ENCODE results near the gene DROSHA.

DROSHA gene

DNA sequence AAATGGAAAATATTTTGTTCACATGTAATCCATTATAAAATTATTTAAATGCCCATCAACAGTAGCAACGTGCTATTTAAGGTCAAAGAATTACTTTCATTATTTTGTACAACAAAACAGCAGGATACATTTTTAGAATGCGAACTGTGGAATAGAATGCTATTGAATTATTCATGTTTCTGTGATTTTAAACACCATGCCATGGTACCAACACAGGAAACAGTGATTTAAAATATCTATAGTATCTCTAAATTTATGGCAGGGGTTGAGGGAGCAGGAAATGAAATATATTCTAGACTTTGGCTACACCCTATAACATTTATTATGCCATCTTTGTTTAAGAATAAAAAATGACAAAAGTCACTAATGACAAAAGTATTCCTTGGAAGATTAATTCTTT is 62.4 kb downstream of the DROSHA start:
- DNase-seq: no peak

DNA sequence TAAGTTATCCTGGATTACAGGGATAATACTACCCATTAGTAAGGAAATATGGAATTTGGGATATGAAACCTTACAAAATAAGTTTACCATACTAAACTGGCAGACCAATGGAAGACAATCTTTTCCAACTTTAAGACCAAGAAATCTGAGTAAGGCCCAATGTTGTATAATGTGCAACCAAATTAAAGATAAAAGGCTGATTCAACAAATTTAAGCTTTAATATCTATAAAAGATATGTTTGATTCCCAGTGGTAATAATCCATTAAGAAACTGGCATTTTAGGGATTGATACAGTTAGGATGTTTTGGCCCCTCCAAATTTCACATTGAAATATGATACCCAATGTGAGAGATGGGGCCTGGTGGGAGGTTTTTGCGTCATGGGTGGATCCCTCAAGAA is 66.6 kb downstream of the DROSHA start:
- no peak for DNase-seq

DNA sequence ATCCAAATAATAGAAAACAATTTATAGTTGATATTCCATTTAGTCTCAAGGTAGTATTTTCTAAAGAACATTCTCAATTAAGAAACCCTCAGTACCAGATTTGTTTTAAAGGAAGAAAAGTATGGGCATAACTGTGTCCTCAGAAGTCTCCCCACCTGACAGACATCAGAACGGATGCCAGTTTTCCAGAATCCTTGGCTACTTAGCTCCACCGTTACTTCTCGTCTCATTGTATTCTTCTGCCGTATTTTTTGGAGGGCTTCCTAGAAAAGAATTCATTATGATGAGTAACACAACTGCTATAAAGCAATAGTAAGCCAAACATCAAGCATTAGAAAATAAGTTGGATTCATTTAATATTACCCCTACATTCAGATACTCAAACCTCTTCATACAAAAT is 67.8 kb downstream of the DROSHA start:
- no peak for DNase-seq

DNA sequence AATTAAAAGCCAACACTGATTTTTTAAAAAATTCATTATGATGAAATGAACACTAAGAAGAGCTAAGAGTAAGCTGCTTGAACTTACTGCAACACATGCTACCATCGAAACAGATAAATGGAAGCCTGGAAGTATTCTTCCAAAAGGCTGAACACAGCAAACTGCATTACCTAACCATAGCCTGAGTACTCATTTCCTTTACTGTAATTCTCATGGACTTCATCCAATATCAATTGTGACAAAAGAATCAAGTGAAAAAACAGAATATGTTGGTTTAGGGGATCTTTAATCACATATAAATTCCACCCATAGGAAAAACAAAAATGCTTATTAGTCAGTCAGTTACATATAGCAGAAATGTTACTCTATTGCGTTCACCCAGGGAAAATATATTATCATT is 68.5 kb downstream of the DROSHA start:
- DNase-seq: no peak

DNA sequence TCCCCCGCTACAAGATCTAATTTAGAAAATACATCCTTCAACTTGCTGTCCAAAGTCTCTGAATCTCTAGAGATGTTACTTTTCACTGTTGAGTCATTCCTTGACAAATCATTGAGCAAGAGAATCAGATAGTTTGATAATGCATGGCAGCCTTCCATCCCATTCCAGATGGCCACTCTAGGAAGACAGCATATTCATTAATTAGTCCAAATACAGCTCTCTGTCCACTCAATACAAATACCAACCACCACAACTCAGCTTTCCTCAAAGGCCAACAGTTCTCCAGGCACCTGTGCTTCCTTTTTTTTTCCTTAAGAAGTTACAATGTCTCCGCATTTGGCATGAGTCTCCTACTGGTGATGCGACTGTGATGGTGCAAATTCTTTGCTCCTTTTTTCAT is 72.3 kb downstream of the DROSHA start:
- DNase-seq: no peak

DNA sequence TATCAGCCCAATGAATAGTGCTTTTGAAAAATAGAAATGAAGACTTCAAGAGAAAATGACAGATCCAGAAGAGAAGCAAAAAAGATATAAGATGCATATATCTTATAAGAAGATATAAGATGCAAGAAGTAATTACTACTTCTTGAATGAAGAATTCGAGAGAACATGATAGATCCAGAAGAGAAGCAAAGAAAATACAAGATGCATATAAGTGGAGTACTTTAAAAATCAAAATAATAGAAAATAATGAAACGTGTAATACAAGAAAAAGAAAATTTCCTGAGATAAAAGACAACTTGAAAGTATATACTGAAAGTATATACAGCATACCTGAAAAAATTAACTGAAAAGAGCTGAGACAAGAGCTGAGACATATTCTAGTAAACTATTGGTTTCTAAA is 76.7 kb downstream of the DROSHA start:
- no peak for DNase-seq

DNA sequence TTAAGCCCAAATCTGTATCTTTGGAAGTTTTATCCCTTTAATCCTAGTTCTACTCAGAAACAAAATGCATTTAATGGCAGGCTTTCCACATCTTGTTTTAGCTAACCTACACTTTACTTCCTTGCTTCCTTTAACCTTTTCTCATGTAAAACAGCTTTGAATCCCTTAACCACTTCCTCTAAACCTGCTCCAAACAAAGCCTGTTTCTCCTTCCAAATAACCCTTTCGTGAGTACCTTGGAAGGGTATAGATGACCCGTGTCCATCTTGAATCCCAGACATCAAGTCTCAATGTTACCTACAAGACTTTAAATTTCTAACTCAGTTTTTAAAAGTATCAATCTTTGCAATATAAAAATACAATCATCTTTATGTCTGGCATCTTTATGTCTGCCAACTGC is 78.4 kb downstream of the DROSHA start:
- DNase-seq: no peak

DNA sequence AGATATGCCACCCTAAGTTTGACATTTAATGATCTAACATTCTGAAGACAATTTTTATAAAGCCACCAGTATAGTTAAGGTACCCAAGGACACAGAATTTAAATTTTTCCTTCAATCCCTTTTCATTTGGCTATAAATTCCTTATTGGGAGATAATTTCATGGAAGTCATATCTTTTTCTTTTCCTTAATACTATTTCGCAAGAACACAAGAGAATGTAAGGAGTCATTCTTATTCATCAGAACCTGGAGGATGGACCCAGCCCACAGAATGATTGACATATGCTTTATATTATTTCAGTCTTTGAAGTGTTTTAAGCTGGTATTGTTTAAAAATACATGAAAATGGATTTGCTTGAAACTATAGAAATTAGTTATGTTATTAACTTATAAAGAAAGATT is 79.6 kb downstream of the DROSHA start:
- DNase-seq: no peak

DNA sequence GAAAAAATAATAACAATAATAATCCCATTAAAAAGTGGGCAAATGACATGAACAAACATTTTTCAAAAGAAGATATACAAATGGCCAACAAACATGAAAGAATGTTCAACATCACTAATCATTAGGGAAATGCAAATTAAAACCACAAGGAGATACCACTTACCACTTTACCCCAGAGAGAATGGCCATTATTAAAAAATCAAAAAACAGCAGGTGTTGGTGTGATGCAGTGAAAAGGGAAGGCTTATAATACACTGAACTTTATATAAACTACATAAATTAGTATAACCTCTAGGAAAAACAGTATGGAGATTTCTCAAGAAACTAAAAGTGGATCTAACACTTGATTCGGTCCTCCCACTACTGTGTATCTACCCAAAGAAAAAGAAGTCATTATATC is 81.9 kb downstream of the DROSHA start:
- DNase-seq: no peak

DNA sequence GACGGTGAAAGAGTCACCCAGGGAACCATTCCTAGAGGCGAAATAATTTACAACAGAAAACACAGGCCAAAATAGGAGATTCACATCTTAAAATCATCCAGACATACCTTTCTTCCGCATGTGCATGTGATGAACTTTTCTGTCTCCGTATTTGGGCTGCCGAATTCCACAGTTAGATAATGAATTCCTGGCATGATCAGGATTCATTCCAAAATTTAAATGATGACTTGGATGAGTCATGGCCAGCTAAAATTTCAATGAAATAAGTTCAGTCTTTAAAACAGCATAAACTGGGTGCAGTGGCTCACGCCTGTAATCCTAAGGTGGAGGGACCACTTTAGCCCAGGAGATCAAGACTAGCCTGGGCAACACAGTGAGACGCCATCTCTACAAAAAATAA is 82.7 kb downstream of the DROSHA start:
- no peak for DNase-seq

DNA sequence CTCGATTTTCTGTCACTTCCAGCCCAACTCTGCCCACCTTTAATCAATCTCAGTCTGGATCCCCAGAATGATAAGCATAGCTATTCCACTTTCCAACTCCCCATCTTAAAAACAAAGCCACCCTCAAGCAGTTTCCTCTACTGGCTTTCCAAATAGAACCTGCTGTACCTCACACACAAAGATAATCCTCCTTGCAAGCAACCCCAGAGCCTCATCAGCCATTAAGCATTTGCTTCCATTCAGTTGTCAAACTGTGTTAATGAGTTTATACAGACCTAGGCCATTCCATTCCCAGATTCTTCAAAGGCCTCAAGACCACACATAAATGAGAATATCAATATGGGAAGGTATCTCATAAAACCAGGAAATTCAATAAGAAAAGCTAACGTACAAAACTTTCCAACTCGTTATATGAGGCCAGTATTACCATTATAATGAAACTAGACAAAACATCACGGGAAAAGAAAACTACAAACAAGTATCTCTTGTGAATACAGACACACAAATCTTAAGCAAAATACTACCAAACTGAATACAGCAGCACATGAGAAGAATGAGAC is 86.8 kb downstream of the DROSHA start:
- no peak for DNase-seq

DNA sequence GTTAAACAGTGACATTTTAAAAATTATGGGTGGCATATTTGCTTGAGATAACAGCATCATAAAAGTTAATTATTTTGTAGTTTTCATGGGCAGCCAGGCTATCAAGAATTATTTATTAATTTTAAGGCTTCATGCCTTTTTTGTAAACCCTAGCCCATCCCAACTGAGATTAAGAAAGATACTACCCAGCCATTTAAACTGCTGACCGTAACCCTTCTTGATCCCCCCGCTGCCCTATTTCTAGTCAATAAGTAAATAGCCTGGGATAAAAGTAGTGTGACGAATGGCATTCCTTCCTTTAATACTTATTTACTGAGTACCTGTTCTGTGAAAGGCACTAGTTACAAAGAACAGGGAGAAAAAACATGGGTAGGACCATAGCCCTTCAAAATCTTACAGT is 88.3 kb downstream of the DROSHA start:
- DNase-seq: no peak

DNA sequence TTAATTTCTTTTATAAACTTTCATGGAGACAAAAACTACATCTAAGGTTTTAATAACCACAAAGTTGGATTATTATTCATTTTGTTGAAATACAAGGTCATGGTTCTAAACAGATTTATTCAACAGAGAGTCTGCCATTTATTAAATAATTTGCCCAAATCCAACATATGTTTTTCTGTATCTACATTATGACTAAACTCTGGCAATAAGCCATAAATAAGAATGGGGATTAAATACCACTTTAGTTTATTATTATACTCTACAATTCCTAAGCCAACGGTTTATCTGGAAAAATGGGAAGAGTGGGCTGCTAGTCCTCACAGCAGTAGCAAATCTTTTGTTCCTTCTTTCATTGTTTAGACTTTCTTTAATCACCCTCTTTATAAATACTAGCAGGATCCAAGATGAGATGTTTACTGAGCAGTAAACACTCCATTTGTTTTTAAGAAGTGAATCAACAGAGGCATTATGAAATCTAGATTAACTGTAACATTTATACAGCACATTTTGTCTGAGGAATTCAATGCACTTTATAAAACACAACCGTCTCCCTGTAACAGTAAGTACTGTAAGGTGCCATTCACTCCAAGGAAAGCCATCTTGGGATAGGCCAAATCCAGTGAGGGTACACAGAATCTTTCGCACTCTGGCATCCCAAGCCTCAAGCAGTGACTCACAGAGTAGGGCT is 89.7 kb downstream of the DROSHA start:
- no peak for DNase-seq

DNA sequence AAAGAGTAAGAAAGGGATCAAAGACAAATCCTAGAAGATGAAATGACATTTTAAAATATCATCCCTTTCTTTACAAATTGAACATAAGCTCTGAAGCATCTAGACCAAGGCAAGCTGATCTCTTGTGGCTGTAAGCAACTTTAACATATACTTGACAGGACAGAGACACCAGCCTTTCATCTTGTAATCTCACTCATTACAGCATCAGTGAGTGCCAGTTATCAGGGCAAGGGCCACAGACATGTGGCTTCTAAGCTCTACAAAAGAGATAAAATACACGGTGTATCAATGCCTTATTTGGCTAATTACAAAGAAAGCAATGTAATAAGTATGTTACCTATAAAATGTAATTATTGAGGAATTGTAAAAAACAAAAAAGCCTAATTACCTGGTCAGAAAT is 95.0 kb downstream of the DROSHA start:
- peak; percentile 61 for DNase-seq

DNA sequence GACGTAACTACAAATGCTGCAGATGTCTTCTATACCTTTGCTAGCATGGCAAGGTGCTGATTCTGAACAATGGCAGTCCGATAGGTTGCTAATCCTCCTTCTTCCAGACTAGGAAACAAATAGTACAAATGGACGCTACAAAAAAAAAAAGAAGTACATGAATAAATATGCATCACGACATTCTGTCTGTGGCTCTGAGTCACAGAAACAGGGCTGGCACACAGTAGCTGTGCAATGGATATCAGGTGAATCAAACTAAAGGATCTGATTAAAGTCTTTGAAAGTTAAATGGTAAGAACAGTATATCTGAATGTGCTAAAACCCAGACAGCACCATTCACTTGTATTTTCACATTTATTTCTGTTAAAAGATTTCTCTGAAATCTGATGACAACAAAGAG is 96.2 kb downstream of the DROSHA start:
- no peak for DNase-seq

DNA sequence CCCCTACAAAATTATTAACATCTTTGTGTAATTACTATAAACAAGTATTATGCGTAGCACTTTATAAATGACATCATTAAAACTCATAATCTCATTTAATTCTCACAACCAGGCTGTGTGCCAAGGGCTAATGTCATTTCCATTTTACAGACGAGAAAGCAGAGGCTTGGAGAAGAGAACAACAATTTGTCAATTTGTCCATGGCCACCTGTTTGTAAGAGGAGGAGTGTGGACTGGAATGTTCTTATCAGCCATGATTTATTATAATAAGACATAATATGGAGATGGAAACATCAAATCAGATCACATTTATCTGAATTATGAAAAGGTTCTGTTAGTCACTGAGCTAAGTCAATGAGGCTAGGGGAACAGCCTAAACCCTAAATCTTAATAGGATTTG is 97.0 kb downstream of the DROSHA start:
- no peak for DNase-seq

DNA sequence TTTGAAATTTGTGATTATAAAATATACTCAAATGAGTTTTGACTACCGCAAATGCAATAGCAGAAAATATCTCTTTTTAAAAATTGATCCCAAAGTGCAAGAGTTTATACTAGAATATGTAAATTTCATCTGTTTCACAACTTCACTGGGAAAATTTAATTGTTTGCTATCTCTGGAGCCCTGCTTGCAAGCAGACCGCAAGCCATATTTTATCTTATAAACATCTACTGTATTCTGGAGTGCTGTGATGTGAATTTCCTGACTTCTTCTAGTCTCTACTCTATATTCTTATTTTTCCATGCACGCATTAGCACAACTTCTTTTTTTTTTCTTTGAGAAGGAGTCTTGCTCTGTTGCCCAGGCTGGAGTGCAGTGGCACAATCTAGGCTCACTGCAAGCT is 98.7 kb downstream of the DROSHA start:
- peak; percentile 66 for DNase-seq

DNA sequence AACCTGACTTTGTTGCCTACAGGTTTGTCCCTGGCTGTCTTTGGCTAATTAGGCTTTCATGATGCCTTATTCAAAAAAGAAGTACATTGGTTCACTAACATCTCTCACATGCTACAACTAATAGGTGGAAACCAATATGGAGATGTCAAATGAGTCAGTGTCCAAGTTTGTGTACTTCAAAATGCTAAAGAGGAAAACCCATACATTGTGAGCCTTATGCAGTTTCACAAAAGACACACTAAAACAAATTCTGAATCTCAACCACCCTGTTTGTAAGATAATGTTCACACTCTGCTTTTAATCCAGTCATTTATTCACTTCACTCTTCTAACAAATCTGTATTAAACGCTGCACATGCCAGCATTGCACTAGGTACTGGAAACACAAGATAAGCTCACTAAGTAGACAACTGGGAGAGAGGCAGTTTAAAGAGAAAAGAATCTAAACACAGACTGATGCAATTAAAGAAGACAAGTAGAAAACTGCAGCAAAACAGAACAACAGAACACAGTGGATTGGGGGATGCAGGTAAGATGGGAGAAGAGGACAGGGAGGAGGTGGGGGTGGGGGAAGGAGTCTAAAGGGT is 104.1 kb downstream of the DROSHA start:
- peak; percentile 32 for DNase-seq

DNA sequence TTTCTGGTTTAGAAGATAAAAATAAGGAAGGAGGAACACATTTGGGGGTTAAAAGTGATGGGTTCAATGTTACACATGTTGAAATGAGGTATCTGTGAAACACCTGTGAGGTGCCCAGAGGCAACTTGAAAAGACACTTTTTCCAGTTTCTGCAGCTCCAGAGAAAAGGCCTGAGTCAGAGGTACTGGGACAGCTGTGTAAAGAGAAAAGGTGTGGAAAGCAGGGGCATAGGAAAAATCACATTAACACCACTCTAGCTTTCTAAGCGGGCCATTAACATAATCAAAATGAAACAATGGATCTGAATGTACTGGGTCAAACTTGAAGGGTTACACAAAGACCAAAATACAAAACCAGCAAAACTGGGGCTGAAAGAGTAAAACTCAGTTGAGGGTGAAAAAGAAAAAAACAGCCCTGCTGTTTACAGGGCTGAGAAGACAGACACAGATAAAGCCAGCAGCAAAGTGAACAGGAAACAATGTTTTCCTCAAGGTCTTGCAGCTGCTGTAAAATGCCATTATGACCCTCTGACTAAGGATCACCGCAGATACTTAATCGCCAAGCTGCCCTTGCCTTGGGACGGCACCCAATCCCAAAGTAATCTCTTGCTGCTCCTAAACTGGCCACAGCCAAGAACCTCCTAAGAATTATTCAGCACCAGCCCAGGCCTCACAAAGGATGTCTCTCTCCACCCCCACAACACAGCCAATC is 104.7 kb downstream of the DROSHA start:
- peak; percentile 33 for DNase-seq

DNA sequence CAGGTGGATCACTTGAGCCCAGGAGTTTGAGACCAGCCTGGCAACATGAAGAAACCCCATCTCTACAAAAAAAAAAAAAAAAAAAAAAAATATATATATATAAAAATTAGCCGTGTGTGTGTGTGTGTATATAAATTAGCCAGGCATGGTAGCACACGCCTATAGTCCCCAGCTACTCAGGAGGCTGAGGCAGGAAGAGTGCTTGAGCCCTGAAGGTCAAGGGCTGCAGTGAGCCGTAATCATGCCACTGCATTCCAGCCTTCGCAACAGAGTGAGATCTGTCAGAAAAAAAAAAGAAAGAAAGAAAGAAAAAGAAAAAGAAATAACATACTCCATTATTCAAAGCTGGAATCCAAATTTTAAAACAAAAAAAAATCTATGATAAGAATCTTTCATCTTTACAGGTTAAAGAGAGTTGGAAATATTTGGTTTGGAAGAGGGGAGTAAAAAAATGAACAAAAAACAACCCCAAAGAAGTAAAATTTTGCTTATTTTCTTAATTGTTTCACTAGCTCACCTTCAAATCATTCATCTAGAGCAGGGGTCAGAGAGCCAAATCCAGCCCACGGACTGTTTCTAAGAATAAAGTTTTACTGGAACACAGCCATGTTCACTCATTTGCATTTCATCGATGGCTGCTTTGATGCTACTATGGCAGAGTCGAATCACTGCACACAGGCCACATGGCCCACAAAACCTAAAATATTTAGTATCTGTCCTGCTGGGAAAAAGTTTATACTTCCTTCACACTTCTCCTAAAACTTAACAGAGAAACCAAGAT is 109.9 kb downstream of the DROSHA start:
- no peak for DNase-seq

DNA sequence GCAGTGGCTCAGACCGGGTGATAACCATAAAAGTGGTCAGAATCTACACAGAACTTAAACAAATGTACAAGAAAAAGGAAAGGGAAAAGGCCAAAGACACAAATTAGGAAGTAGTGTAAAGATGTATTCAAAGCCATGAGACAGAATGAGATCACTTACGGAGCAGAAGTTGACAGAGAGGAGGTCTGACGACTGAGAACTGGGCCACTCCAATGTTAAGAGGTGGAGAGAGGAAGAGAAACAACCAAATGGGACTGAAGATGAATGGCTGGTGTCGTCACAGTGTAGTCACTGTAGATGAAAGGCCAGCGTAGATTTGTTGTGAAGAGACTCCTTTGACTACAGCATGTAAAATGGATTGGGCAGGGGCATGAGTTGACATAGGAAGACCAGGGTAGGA is 114.4 kb downstream of the DROSHA start:
- DNase-seq: no peak

DNA sequence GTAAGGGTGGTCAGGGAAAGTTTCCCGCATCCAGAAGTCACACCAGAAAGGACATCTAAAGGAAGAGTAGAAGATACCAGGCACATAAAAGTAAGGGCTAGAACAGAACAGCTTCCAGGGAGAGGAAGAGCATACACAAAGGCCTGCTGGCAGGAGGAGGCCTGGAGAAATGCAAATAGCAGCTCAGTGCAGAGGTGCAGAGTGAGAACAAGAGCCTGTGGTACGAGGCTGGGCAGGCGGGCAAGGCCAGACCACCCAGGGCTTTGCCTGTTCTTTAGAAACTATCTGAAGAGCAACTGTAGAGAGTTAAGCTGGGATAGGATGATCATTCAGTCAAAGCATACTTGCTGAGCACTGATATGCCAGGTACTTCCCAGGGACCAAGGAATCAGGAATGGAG is 115.3 kb downstream of the DROSHA start:
- no peak for DNase-seq

DNA sequence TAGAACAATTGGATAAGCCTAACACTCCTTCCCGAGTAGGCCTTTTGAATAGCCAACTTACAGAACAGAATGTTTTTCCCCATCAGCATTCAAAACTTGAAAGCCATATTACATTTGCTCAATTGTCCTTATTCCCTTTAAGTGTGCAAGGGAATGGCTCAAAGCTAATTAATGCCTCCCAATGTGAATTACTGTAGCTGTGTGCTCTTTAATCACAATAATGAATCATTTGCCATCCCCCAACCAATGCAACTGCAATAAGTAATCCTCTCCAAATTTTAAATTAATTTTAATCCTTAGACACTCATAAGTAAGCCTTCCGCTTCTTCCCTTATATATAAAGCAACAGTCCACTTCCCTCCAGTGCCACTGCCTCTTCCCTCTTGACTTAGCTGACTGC is 115.9 kb downstream of the DROSHA start:
- DNase-seq: no peak

All from hematopoietic multipotent progenitor cell treated with erythropoietin and hydrocortisone succinate and interleukin-3 and kit ligand, for 4 days (in vitro differentiated cells).